ENCODE data around the gene PPP2R3B.

The PPP2R3B gene

GRCh38 chrX:370244-370962, 16.3 kb downstream of the PPP2R3B start:
- no peak for FAIRE-seq

DNA sequence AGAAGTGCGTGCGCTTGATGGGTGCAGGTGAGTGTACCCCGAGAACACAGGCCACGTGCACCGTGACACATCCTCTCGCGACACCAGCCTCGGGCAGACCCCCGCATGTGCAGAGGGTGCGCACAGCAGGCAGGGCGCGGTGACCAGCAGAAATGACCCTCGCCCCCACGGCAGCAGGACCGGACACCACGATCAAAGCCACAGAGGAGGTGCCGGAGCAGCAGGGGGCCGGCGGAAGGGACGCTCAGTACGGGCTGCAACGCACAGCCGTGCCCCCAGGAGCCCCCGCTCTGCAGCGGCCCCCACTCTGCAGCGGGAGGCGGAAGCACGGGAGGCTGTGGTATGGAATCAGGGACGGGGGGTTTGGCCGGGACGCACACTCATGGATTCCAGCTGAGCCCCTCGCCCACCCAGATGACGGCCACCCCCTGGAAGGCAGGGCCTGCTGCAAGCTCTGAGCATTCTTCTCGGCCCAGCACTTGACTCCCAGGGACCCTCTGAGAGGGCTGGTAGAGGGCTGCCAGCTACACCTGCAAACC, 17.1 kb downstream of the PPP2R3B start:
- no peak for FAIRE-seq

- no peak for FAIRE-seq
These were observed 17.7 kb downstream of the PPP2R3B start for GRCh38 chrX:368811-369562.

DNA sequence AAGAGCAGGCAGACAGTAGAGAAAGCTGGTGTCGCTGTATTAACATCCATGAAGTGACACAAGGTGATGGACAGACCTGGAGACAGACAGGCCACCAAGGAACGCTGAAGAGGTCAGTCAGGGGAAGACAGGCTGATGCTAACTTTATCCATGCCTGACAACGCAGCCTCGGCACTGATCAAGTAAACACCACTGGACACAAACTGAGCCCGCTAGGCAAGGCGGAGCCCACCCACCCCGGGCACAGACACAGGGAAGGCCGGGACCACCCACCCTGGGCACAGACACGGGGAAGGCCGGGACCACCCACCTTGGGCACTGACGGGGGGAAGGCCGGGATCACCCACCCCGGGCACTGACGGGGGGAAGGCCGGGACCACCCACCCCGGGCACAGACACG, 18.8 kb downstream of the PPP2R3B start:
- FAIRE-seq: no peak

- no peak for FAIRE-seq
These were observed 19.4 kb downstream of the PPP2R3B start for GRCh38 chrX:367349-367748.

GRCh38 chrX:363621-364375, 22.9 kb downstream of the PPP2R3B start:
- no peak for FAIRE-seq

DNA sequence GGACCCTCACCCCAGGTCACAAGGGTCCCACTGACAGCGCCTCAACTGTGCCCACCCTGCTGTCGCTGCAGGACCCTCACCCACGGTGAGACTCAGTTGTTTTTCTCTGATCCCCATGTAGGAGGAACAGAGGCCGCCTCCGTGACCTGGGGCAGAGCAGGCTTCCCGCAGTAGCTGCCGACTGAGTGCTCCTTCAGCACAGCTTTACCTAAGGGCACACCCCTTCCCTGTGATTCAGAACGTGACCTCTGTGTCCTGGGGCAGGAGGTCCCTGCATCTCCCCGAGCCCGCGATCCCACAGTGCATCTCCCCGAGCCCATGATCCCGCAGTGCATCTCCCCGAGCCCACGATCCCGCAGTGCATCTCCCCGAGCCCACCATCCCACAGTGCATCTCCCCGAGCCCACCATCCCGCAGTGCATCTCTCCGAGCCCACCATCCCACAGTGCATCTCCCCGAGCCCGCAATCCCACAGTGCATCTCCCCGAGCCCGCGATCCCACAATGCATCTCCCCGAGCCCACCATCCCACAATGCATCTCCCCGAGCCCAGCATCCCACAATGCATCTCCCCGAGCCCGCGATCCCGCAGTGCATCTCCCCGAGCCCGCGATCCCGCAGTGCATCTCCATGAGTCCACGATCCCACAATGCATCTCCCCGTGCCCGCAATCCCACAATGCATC, 23.6 kb downstream of the PPP2R3B start:
- FAIRE-seq: no peak

DNA sequence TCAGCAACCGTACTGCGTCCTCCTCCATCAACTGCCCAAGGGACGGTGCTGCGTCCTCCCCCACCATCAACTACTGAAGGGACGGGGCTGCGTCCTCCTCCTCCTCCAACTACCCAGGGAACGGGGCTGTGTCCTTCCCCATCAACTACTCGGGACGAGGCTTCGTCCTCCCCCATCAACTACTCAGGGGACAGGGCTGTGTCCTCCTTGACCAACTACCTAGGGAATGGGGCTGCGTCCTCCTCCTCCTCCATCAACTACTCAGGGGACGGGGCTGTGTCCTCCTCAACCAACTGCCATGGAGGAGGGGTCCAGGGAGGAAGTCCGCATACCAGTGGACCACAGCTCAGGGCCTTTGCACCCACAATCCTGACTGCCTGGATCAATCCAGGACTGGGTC, 24.4 kb downstream of the PPP2R3B start:
- no peak for FAIRE-seq

DNA sequence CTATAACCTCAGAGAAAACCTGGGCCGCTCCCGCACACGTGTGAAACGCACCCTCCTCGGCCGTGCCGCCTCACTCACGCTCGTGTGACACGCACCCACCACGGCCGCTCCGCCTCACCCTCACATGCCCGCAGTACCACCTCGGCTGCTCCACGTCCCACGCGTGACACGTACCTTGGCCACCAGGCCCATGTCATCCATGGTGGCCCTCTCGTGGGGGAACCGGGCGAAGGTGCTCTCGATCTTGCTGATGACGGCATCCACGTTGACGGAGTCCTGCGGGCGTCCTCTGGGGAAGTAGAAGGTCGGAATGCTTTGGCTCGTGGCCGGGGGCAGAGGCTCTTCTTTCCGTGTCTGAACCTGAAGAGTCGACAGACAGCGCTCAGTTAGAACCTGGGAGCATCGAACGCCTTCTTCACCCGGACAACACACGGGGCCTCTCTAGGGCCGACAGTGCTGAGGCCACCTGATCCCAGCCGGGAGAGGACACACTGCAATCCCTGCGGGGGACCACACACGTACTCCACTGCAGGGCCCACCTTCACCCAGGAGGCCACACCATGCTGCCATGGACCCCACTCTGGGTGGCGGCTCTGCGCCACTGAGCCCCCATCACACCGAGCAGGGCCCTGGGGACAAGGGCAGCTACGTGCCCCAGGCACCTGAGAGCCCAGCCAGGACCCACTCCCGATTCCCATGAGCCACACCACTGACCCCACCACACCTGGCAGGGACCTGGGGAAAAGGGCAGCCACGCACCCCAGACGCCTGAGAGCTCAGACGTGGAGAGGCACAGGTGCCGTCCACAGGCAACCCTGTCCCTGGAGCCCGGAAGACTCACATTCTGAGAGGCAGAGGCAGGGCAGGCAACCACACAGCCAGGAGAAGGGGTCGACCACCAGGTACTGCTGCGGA, 25.2 kb downstream of the PPP2R3B start:
- no peak for FAIRE-seq

GRCh38 chrX:360496-361150, 26.1 kb downstream of the PPP2R3B start:
- no peak for FAIRE-seq

- FAIRE-seq: no peak
These were observed 28.0 kb downstream of the PPP2R3B start for GRCh38 chrX:358651-359143.

DNA sequence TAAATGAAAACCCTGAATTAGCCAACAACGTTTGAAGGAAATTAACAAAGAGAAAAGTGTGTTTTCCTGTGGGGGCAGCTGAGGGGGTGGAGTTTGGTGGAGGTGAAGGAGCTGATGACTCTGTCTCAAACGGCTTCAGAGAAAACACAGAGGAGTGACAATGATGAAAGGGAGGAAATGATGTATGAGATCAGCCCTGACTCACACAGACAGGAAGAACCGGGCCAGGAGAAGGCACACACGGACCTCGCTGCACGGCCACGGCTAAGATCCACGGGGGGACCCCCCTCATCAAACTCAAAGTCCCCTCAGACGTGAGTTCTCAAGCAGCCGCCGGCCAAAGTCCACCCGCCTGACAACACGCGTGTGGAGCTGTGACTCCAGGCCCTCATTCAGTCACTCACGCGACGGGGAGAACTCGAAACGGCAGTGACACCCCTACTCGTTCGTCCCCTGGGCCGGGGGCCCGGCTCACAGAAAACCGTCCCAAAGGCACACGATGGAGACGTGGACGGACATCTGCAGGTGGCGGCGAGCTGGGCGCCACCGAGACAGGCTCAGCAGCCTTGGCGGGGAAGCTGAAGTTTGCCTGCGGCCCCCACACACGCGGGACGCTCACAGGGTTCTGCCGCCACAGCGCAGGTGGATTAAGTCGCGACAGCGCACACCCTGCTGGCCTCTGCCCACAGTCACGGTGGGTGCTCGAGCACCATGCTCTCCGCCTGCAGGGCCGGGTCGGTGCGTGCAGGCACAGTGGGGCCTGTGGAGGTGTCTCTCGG, 28.8 kb downstream of the PPP2R3B start:
- no peak for FAIRE-seq

DNA sequence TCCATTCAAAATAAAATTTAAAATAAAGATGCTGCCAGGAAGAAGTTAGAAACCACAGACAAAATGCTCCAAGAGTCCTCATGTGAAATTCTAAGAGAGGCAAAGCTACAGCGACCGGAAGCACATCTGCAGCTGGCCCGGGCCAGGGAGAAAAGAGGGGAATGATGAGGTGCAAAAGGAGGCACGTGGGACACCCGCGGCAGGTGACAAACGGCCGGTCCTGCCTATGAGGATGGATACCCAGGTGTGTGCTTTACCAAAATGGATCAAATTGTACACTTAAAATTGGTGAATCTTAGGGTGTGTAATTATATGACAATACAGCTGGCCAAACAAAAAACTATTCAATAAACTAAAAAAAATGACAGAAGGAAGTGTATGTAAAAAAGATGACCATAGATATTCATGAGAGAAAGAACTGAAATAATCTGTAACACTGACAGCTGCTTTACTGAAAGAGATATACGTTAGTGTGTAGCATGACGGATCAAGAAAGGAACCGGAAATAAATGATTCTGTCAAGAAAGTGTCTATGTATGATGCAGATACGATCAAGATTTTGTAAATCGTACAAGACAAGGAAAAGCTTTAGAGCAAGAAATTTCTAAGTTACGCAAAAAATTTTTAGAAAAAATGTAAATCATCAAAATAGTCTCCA, 29.5 kb downstream of the PPP2R3B start:
- no peak for FAIRE-seq

GRCh38 chrX:356385-357034, 30.2 kb downstream of the PPP2R3B start:
- no peak for FAIRE-seq

DNA sequence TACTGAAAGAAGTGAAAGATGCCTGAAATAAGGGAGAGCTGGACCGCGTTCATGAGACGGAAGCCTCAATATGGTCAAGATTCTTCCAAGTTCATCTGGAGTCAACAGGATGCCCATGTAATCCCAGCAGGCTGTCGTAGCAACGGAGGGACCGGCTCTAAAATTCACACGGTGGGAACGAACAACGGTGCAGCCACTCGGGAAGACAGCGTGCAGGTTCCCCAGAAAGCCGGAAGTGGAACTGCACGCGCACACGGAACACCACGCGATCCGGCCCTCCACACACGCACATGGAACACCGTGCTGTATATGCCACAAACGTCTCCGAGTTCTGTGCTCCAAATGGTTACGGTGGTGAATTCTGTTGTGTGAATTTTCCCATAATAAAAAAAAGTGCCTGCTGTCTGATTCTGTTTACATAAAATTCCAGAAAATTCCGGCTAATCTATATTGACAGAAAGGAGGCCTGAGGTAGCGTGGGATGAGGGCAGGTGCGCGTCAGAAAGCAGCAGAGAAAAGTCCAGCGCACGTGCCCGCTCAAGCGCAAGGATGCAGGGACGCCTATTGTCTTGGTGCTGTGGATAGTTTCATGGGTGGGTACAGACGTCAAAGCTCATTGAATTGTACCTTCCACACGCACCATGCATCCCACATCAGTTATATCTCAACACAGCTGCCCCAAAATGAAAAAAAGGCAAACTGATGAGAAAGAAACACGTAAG, 31.2 kb downstream of the PPP2R3B start:
- FAIRE-seq: no peak

GRCh38 chrX:353566-354535, 32.9 kb downstream of the PPP2R3B start:
- FAIRE-seq: no peak
